NCI-H345 (cell line): ENCODE data around the gene ZBED2.

Experiments used
- DNase-seq: peaks from one replicate; lab custom pipeline; 2025; lab: John Stamatoyannopoulos, UW

The ZBED2 gene

DNA sequence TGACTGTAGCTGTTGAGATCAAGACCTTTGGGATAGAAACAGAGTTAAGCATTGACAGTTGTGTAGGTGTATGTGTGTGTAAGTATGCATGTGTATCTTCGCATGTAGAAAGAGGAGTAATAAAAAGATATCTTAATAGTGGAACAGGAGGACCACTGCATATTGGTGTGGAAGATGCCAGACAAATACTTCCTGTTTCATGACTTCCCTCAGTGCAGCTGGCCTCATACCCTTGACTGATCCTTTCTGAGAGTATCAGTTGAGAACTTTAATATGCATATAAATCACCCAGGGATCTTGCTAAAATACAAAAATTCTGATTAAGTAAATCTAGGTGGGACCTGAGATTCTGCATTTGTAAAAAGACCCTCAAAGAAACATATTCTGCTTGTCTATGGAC, 8.5 kb upstream of the ZBED2 start:
- no peak for DNase-seq

DNA sequence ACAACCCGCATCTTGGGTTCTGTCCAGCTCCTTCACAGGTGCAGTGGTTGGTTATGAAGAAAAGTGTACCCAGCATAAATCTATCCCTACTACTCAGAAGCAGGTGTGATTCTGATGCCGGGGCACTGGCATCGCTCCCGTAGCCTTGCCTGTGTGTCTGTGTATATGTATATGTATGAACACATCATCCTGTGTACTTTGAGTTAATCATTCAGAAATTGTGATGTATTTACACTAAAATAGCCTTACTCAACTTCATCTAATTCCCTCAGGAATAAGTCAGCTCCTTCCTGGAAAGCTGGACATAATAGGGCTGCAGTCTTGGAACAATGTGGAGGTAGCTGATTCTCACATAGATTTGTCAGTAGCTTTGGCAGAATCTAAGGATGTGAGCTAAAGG, 6.7 kb upstream of the ZBED2 start:
- DNase-seq = no peak

DNA sequence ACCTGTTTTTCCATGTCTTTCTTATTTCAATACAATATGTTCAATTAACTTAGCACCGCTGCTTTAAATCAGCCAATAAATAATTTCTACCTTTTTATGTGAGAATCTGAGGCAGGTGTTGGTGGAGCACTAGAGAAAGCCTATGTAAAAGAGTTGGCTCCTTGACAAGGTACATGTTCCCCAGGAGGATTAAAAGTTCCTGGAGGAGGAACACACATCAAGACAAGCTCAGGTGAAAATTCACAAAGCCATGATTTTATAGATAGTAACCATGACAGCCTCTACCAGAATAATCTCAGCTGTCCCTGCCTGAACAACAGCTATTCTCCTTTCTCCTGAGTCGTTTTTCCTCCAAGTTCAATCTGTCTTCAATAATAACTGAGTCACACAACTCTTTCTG, 3.4 kb upstream of the ZBED2 start:
- no peak for DNase-seq

DNA sequence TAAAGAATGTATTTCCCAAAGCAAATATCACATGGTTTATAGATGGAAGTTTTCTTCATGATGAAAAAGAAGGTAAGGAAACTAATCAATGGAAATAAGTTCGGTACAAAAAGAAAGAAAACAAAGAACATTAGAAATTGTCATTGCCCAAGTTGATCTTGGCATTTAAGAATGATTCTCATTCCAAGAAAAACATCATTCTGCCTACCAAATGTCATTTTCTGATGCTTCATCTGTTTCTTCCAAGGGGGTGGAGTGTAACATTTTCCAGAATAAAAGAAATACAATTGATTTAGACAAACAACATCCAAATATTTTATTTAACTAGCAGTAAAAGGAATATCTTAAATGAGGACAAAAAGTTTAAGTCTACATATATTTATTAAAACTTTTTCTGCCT, 3.0 kb upstream of the ZBED2 start:
- DNase-seq = no peak

DNA sequence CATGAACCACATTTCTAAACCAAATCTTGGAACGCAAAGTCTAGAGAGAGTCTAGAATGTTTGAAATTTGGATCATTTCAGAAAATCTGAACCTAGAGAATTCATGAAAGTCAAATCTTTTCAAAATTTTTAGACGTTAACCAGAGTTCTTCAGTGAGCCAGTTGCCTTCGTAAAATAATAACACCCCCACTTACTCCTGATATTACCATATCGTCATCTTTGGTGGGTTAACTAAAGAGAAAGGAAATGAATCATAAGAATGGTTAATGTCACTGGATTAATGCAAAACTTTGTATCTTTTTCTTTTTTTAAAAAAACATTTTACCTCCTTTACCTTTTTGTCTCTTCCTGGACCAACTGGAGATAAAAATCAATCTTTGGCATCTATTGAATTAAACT, 1.2 kb upstream of the ZBED2 start:
- DNase-seq = no peak

DNA sequence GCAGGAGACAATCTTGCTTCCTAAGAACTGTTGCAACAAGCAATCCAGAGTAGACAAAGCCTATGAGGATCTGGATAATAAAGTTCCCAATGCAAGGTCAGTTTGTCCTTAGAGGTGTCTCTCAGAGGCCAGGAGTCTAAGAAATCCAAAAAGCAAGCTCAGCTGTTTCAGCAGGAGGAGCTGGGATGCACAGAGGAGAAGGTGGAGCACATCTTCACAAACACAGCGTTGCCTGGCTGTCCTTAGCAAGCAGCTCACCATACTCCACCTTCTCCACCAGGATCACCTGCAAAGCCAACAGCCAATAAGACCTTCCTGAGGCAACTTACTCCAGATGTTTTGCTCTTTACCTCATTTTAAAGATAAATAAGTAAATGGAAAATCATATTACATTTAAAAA, 365 bp downstream of the ZBED2 start:
- DNase-seq = no peak

DNA sequence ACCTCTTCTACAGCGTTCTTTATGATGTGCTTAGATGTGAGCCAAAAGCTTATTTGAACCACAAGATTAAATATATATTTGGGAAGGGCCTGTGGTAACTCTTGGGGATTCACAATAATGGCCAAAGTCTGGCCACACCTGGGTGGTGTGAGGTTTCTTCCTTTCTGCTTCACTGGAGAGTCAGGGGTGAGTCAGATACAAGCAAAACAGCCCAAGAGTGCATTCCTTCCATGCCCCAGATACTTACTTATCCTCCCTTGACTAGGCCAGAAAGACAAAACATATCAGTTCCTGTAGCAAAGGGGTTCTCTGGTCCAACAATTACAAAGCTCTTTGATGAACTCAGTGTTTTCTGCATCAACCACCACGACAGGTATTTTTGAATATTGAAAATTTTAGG, 941 bp downstream of the ZBED2 start:
- no peak for DNase-seq

DNA sequence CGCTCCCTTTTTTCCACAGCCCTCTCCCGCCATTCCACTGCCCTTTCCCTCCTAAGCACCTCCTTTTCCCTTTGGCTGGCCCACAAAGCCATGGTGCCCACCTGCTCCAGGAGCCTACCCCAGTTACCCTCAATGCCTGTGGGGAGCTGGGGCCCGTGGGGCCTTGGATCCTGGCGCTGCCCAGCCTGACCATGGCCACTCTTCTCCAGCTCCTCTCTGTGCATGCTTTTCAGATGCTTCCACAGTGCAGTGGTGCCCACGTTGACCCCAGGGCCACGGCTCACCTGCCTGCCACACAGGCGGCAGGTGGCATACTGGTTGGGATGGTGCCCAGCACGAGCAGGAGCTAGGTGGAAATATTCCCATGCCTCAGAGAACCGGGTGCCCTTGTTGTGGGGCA, 1.5 kb downstream of the ZBED2 start:
- DNase-seq = no peak

DNA sequence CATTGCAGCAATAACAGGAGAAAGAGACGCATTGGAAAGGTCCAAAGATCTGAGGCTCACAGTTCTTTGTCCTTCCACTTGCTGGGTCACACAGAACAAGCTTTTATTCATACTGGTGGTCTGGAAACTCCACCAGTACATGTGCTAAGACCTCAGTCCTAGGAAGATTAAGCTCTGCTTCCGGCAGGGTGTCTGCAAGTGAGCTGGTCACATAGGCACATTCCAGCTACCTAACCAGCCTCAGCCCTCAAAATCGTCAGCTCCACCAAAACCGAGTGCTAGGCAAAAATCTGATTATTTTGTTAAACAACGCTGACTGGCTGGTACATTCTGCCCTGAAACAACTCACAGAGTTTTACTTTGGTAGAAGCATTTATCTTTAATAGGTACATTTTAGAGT, 2.2 kb downstream of the ZBED2 start:
- no peak for DNase-seq

DNA sequence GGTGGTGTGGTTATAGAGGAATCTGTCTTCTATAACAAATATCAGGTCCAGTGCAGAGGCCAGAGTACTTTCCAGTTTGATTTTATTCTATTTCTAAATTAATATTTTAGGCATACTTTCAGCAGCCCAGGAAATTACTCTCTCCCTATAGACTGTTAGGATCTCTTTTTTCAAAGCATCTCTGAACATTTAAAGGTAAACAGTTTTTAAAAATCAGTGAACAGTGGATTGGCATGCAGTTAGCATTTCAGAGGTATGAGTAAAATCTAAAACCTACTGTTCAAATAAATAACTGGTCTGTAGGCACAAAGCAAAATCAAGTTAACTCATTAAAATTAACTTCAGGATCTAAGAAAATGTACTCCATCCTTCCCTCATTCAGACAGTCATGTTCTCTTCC, 3.0 kb downstream of the ZBED2 start:
- no peak for DNase-seq

DNA sequence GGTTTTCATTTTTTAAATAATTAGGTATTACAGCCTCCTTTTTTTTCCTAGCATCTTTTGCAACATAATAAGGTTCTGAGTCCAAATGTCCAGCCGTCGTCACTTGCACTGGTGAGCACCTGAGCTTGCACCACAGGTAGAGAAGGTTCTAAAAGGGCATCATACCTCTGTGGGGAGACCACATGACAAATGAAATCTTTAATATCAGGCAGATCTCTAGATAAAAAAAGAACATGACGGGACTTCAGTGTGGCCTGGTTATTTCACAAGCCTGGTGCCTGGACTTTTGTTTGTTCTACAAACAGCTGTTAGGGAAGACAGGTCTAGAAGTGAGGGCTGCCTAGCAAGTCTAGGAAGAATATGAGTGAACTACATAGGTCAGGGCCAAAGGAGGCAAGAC, 3.6 kb downstream of the ZBED2 start:
- no peak for DNase-seq

DNA sequence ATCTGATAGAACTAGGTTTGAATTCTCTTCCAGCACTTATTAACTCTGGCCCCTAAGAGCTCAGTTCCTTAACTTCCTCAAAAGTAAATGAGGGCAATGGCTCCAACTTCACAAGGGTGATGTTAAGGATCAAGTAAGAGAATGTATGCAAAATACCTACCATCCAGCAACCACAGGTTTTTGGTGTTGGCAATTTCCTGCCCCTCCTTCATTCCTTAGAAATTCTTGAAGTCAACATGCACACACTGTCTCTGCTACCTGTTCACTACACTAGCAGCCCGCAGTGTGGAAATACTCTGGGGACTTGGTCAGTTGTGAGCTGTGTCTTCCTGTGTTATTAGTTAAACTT, 5.0 kb downstream of the ZBED2 start:
- DNase-seq = no peak

DNA sequence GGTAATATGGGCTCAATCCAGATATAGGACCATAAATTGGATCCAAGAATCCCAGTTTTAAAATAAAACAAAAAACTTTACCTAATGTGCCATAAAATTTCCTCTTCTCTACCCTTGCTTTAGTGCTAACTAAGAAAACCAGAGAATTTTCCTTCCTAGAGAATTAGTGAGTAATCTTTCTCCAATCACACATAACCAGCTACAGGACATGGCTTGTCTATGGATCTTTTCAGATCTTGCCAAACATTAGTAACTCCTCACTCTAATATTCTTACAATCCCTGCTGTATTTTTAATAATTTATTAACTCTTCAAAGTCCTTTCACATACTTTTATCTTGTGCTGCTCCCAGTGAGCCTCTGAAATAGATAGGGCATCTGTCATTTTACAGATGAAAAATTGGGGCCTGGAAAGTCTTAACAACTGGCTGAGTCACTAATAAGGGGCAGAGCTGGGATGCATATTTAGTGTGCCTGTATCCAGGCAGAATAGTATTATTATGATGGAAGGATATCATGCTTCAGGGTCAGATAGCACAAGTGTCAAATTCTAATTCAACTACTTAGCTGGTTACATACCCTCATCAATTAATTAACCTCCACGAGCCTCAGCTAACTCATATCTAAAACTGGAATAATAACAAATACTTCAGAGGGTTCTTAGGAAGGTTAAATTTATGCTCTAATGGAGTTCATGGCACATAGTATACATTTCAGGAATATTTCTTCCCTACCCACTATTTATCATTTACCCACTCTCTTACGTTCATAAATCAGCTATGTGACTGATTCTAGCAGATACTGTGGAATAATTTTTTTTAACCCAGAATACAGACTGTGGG, 5.6 kb downstream of the ZBED2 start:
- no peak for DNase-seq

DNA sequence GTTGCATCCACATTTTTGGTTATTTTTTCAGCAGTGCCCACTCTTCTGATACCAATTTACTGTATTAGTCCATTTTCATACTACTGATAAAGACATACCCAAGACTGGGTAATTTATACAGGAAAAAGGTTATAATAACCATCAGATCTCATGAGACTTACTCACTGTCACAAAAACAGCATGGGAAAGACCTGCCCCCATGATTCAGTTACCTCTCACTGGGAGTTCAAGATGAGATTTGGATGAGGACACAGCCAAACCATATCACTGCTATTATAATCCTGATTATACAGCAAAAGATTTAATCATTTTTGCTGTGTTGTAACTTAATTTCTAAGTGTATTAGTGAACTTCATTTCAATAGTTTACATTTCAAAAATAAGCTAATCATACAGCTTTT, 6.6 kb downstream of the ZBED2 start:
- DNase-seq = no peak

DNA sequence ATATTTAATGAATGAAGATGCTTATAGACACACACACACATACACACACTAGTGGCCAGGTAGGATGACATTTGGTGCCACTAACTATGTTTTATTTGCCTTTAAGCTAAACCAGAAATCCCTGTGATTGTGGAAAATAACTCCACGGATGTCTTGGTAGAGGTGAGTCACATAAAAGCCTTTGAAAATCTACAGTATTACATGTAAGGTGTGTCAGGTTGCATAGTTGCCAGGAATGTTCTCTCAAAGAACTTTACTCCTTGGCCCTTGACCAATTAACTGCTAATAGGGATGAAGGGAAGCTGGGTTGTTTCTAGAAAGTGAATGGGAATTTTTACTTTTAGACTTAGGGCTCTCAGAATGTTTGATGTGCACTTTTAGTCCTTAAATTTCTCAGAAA, 9.9 kb downstream of the ZBED2 start:
- no peak for DNase-seq

DNA sequence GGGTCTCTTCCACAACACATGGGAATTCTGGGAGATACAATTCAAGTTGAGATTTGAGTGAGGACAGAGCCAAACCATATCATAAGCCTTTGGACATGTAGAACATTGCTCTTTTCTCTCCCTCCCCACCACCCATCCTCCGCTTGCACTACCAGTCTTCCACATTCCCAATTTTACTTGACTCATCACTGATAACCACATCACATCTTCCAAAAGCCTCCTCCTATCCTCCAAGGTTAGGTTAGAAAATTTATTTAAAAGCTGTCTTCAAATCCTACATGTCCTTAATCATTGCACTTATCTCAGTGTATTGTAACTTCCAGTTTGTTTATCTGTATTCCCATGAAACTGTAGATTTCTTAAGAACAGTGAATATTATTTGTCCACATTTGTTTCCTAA, 10.4 kb downstream of the ZBED2 start:
- DNase-seq = no peak

DNA sequence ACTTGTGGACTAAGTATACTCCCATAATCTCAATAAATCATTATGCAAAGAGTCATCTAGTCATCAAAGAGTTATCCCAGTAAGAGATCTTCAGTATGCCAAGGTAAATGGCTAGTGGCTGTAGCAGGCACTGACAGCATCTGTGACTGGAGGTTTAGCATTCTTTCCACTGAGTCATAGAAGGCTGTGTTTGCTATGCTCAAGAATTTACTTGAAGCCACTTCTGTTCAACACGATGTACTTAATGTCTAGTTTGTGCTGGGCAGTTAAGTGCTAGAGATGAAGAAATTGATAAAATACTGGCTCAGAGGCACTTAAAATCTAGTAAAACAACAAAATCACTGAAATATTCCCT, 13.0 kb downstream of the ZBED2 start:
- no peak for DNase-seq

DNA sequence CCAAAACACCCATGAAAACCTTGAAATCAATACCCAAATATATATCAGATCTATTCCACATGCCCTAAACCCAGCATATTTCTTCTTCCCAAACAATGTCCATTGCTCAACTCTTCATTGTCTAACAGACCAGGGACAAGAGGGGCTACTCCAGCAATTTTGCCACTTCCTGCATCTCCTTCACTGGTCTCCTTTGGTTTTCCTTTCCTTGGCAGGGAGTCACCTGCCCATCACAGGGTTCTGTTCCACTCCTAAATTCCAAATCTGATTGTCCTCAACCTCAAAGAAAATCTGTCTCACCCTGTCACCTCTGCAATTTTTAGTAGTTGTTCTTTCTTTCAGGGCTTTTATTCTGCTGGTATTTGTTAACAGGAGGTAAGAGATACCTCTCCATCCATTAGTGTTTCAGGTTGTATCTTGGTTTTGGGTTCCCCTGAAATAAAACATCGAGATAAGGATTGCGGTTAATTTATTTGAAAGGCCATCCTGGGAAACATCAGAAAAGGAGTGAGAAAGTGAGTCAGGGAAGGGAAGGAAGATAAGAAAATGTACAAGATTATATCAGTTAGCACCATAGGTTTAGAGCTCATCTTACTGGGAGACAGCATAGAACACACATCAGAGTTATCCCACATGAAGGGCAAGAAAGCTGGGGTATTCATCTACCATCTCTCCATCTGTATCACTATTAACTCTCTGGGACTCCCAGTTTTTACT, 13.6 kb downstream of the ZBED2 start:
- no peak for DNase-seq

DNA sequence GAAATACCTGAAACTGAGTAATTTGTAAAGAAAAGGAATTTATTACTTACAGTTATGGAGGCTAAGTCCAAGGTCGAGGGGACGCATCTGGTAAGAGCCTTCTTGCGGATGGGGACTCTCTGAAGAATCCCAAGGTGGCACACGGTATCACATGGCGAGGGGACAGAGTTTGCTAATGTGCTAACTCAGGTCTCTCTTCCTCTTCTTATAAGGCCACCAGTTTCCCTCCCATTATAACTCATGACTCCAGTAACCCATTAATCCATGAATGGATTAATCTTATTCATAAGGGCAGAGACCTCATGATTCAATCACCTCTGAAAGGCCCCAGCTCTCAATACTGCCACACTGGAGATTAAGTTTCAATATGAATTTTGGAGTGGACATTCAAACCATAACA, 15.7 kb downstream of the ZBED2 start:
- no peak for DNase-seq

DNA sequence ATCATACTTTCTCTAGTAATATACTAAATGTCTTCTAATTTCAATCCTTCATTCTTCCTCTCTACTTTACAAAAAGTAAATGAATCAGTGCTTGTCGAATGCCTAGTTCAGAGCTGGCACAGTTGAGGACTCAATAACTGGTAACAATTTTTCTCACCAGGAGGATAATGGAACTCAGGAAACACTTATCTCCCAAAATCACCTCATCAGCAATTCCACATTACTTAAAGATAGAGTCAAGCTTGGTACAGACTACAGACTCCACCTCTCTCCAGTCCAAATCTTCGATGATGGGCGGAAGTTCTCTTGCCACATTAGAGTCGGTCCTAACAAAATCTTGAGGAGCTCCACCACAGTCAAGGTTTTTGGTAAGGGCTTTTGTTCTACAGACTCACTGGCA, 16.3 kb downstream of the ZBED2 start:
- no peak for DNase-seq

DNA sequence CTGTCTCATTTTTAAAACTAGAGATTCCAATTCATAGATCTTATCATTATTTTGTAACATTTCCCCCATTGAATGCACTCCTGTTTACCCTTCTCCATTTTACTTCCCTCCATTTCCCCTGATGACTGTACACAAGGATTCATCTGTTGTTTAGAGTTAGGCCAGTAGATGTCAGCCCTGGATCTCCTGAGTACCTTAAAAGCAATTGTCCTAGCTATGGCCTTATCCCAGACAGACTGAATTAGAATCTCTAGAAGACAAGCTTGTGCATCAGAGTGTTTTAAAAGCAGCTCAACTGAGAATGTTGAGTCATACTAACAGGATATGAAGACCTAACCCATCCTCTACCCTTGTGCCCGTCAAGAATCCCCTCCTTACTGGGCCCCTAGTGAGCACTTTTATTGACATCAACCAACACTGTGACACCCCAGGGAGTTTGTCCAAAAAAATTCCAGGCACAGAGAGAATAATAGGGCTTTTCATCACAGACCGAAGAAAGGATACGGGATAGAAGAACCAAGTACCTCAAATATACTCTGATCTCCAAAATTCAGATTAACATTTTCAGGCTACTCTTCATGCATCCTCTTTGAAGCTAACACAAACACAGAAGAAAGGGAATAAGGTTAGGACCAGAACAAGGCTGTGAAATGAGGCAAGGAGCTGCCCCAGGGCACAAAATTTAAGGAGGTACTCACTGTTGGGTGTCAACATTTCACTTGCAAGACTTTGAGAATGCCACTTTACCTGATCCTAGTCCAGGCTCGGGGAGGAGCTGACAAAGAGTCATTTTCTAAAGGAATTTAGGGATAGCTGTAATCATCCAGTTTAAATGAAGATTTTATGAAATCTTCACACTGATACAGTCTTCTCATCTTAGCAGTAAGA, 17.1 kb downstream of the ZBED2 start:
- DNase-seq = peak; percentile 1

DNA sequence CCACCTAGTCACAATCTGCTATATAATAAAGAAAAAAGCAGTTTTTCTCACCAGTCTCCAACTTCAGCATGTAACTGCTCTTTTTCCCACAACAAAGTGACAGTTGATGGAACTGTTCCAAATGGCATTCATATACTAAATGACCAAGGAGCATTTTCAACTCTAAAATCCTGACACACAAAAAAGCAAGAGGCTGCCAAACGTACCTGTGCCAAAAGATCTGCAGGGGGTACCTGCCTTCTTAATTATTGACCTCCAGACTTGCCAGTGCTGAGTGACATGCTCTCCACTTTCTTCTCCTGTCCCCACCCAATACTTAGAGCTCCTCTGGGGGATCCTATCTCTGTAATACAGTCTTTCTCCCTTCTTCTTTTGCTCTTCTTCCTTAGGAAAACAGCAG, 18.0 kb downstream of the ZBED2 start:
- DNase-seq = no peak

DNA sequence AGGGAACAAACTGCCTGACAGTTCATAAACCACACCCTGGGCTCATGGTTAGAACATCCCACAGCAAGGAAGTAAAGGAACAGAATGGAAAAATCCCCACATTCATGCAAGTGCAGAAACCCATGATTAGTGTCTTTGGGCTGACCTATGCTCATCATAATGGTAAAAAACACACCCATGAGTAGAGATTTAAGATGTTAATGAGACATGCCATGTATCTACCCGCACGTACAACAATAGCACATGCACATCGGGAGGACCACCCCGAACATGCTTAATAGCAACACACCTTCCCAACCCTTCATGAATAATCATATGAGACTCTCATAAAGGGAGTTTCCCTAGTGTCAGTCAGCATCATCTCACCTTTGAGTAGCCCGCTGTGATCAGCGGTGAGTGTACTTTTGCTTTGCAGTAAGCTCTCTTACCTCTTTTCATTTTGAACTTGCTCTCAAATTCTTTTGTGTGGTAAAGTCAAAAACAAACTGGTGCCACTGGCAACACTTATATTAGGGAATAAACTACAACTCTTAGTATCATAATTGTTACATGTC, 23.2 kb downstream of the ZBED2 start:
- no peak for DNase-seq
